Hematopoietic multipotent progenitor cell treated with erythropoietin and hydrocortisone succinate and interleukin-3 and kit ligand, for 17 days (in vitro differentiated cells): ENCODE measurements around the gene MID1.

ENCODE experiments used
- DNase-seq: peaks from one replicate; pipeline ENCODE4 v3.0.0-alpha.2; 2015; ENCODE audit warnings: low spot score

The MID1 gene

GRCh38 chrX:10529344-10529743 is 91.0 kb downstream of the MID1 start:
- no peak for DNase-seq

GRCh38 chrX:10526451-10526850 is 93.9 kb downstream of the MID1 start:
- no peak for DNase-seq

GRCh38 chrX:10525381-10526120 is 94.8 kb downstream of the MID1 start:
- no peak for DNase-seq

GRCh38 chrX:10524578-10524977 is 95.8 kb downstream of the MID1 start:
- no peak for DNase-seq

GRCh38 chrX:10519761-10520160 is 100.6 kb downstream of the MID1 start:
- DNase-seq, result no peak

DNA sequence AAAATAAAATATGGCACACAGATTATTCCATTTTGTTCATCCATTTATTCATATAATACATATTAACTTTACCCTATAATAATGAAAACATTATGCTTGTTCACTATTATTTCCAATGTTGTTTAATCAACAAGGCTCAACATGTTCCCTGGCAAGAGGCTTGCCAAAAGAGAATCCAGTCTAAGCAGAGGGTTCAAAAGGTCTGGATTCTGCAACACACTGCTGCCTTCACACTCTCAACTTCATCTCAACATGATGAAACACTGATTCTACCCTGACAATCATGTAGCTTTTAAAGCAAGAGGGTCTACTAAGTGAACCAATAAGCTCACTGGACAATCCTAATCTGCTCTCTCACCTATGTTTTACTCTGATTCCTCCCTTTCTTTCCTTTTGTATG is 101.1 kb downstream of the MID1 start:
- DNase-seq, result no peak

GRCh38 chrX:10518073-10518472 is 102.3 kb downstream of the MID1 start:
- no peak for DNase-seq

DNA sequence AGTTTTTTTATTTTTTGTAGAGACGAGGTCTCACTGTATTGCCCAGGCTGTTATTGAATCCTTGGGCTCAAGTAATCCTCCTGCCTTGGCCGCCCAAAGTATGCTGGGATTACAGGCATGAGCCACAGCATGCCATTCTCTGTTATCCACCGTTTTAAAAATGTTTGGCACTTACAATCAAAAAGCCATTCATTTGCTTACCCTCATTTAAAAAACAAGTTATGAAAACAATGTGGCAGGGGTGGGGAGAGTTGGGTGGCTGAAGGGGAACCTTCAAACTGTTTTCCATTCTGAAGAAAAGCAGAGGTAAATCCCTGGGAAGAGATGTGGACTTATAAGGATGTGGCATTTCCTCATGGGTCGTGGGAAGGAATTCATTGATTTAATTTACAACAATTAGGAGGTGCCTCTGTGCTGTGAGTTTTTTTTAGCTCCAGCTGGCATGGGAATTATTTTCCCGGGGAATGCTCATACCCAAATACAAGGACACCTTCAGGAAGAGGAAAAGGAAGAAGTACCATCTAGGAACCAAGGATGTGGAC is 103.5 kb downstream of the MID1 start:
- DNase-seq, result no peak

DNA sequence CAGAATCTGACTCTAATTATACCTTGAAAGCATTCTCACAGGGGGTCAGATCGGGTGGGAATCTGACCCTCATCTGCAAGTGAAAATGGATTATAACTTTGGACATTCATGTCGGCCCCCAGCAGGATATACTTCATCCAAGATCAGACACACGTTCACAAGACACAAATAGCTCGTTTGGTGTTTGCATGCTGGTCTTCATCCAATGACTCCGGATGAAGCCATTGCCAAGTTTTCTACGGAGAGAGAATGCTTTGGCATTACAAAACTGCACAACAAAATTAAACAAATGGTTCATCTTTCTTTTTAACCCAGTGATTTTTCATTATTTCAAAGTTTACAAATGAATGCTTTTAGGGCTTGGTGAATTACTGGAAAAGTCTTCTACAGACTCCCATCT is 105.5 kb downstream of the MID1 start:
- DNase-seq, result no peak

- no peak for DNase-seq
Measured at GRCh38 chrX:10513974-10514373, 106.4 kb downstream of the MID1 start.

DNA sequence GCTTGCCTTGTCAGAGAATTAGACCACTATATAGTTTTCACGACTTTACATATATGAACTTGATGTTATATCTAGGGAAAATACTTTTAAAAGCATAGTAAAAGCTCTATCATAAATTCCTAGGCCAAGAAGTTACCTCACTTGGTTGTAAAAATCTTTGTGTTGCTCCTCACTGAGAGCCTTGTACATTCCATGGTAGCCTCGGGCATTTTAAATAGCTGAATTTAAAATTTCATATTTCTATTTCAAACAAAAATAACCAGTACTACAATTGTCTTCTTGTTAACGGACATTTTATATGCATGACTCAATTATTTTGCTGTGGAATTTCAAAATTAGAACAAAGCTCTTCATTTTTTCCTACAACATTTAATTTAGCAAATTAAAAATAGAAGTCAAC is 107.6 kb downstream of the MID1 start:
- no peak for DNase-seq

- no peak for DNase-seq
Measured at GRCh38 chrX:10512258-10512657, 108.1 kb downstream of the MID1 start.

- DNase-seq, result no peak
Measured at GRCh38 chrX:10509397-10509796, 111.0 kb downstream of the MID1 start.

DNA sequence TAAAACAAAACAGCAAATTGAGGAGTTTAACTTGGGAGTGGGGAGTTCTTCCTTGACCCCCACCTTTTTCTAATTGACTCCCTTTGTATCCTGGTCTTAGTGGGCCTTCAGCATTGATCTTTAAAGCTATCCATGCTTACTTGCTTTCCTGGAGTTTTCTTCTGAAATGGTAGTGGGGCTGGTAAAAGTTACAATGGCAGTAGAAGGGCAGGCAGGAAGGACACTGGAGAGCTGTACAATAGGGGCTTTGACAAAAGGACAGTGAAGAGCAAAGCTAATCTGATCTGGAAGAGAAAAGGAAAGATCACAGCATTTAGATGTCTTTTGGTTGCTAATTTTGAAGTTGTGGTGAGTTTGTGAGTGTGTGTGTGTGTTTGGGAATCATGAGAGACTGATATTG is 111.5 kb downstream of the MID1 start:
- no peak for DNase-seq

DNA sequence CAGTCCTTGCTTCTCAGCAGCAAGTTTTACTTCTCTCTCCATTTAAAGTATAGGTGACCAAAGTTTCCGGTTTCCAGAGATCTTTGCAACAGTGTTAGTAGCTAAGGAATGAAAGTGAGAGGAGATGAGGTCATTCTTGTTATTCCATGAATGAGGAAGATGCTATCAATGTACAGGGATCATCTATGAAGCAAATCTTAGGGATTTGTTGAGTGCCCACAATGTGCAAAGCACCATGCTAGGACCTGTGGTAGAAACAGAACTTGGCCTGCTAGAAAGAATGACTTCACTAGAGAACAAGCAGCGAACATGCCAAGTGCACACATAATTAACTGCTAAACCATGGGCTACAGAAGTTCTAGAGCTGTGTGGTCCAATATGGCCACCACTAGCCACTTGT is 112.5 kb downstream of the MID1 start:
- no peak for DNase-seq

- DNase-seq, result no peak
Measured at GRCh38 chrX:10507181-10507580, 113.2 kb downstream of the MID1 start.

DNA sequence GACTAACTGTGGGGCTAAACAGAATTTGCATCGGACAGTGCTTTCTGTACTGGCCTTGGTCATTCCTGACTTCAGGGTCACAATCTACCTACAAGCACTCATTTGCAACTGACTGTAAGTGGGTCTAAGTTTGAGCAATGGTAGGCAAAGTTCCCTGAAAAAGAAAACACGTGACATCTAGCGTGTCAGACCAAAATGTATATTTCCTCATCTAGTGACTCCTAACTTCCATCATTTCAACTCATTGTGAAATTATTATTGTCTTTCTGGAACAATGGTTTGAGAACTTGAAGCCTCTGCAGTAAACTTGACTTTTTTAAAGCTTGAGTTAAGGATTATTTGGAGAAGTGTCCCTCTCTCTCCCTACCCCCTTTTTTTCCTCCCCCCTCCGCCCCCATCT is 113.6 kb downstream of the MID1 start:
- no peak for DNase-seq

- DNase-seq, result no peak
Measured at GRCh38 chrX:10505726-10506125, 114.7 kb downstream of the MID1 start.

- no peak for DNase-seq
Measured at GRCh38 chrX:10502961-10503360, 117.4 kb downstream of the MID1 start.

- DNase-seq, result no peak
Measured at GRCh38 chrX:10501611-10502010, 118.8 kb downstream of the MID1 start.

DNA sequence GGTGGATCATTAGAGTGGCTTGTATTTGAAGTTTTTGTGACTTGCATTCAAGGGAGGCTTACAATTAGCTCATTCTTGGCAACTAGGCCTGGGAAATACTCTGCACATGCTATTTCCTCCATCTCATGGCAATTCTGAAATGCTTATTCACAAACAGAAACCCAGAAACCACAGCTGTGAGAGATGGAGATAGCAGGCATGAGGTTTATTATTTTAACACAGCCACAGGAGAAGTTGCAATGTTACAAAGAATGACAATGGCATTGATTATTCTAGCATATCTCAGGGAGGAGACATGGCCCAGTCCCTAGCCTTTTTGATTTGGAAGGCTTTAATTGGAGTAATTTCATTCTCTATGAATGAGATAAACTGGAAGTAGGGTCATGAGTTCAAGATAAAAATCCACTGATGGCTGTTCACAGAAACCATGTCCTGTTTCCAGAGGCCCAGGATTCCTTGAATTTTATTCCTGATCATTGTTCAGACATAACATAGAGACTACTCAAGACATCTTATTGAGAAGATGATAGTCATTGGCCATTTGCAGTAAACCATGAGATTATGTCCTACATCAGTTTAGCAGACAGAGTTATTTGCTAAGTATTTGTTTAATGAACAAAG is 123.9 kb downstream of the MID1 start:
- no peak for DNase-seq

- DNase-seq, result no peak
Measured at GRCh38 chrX:10495677-10496076, 124.7 kb downstream of the MID1 start.

DNA sequence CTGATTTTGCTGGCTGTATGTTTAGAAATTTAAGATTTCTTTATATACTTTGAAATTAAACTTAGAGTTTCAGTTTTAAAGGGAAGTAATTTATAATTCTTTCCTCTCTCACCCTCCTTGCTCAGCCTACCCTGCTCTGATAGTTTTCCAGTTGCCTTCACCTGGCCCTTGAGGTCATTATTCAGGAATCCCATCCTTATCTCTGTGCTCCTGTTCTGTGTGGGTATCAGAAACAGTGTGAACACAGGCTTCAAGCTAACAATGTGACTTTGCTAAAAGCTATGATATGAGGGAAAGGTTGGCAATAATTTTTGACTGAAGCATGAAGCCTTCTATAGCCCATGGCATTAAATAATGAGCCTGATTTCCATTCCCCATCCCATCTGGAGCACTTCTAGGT is 128.1 kb downstream of the MID1 start:
- no peak for DNase-seq

DNA sequence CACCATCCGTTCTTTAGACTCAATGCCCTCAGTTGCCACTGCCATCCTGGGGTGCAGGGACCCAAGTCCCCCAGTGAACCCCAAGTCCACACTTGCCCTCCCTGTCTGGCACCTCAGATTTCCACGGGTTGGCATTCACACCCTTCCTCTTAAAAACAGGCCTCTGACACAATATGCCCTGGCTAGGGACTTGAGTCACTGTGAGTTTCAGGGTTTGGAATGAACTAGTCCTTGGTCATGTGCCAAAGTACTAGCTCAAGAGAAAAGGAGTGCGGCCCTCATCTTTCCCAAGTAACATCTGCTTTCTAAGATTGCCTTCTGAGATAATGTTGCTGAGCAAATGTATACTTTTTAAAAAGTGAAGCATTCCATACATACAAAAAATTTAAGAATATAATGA is 134.0 kb downstream of the MID1 start:
- DNase-seq, result no peak
